ENCODE data around the gene KRT6B. TPM values are rescaled to one million over a fixed set of nuclear protein-coding genes. Genes with fewer than 3 reads are reported as not detected.

KRT6B gene
- total RNA-seq, 1 experiment from 2014 or later = 7.7 TPM

GRCh38 chr12:52444647-52445595 lies 7.0 kb downstream of the KRT6B start:
- BruUV-seq (replicated peaks) = no TSS peak
- no peaks in the 10 kb centered on the region for H3K9me3 ChIP-seq (ENCODE audit: low read length)
- H3K4me1 ChIP-seq (ENCODE audit: insufficient read depth, low read length) = peaks cover 51% of the 10 kb centered on the region
- ATAC-seq (no peak), DNase-seq (peak; percentile 78)
- CTCF ChIA-PET = no interaction called here
- H2AFZ ChIP-seq (ENCODE audit: low read length) = no peak overlapping the region
- peak overlapping the region; percentile 57; the same call in 1 of the 2 replicates for H3K9ac ChIP-seq (ENCODE audit: low read length)
- no peak for TF ChIP-seq EZH2 (IDR thresholded peaks at IDR 0.05; ENCODE audit: low read length, unreplicated experiment)
- no peak for TF ChIP-seq EZH2phosphoT487 (IDR thresholded peaks at IDR 0.05; ENCODE audit: borderline replicate concordance, low read length)
- TF ChIP-seq CTCF (conservative IDR thresholded peaks at IDR 0.05; ENCODE audit: low read depth, low read length) = no peak
- H3K27me3 ChIP-seq (ENCODE audit: low read length) = no peaks in the 10 kb centered on the region
- H3K79me2 ChIP-seq (ENCODE audit: low read length) = no peaks in the 10 kb centered on the region
- no peaks in the 10 kb centered on the region for H3K9me2 ChIP-seq (replicated peaks; ENCODE audit: low read length)
- no peaks in the 10 kb centered on the region for H4K20me1 ChIP-seq (ENCODE audit: low read length)
- peak overlapping the region; percentile 32; the same call in 1 of the 2 replicates for H3K4me2 ChIP-seq (ENCODE audit: low read length)
- H3F3A ChIP-seq (ENCODE audit: low read length, unreplicated experiment) = peaks cover 24% of the 10 kb centered on the region
- POLR2A ChIA-PET (ENCODE audit: unreplicated experiment) = no interaction called here
- peak overlapping the region; percentile 95 for H3K27ac ChIP-seq (ENCODE audit: low read length)
- intact Hi-C loops (cut with micrococcal nuclease) = loop anchor here (5.0 to 10.0 kb wide), 3 partner anchors 60 to 427 kb away; no protein-coding TSS in a partner anchor
- H3K36me3 ChIP-seq (ENCODE audit: low read depth, low read length) = no peaks in the 10 kb centered on the region
- no peak overlapping the region for H3K4me3 ChIP-seq (ENCODE audit: low read length)

GRCh38 chr12:52443966-52444365 lies 8.0 kb downstream of the KRT6B start:
- H3K4me1 ChIP-seq (ENCODE audit: insufficient read depth, low read length) = peaks cover 61% of the 10 kb centered on the region
- H3K9me2 ChIP-seq (replicated peaks; ENCODE audit: low read length) = no peaks in the 10 kb centered on the region
- H4K20me1 ChIP-seq (ENCODE audit: low read length) = no peaks in the 10 kb centered on the region
- H2AFZ ChIP-seq (ENCODE audit: low read length) = no peak overlapping the region
- no peaks in the 10 kb centered on the region for H3K27me3 ChIP-seq (ENCODE audit: low read length)
- H3K9me3 ChIP-seq (ENCODE audit: low read length) = no peaks in the 10 kb centered on the region
- TF ChIP-seq EZH2phosphoT487 (IDR thresholded peaks at IDR 0.05; ENCODE audit: borderline replicate concordance, low read length) (no peak), EZH2 (IDR thresholded peaks at IDR 0.05; ENCODE audit: low read length, unreplicated experiment) (no peak), CTCF (conservative IDR thresholded peaks at IDR 0.05; ENCODE audit: low read depth, low read length) (no peak)
- CTCF ChIA-PET = no interaction called here
- H3K4me2 ChIP-seq (ENCODE audit: low read length) = peak overlapping the region; percentile 24; the same call in 1 of the 2 replicates
- intact Hi-C loops (cut with micrococcal nuclease) = loop anchor here (5.0 to 10.0 kb wide), 3 partner anchors 61 to 428 kb away; no protein-coding TSS in a partner anchor
- H3K27ac ChIP-seq (ENCODE audit: low read length) = peak overlapping the region; percentile 95
- peaks cover 24% of the 10 kb centered on the region for H3F3A ChIP-seq (ENCODE audit: low read length, unreplicated experiment)
- H3K9ac ChIP-seq (ENCODE audit: low read length) = peak overlapping the region; percentile 57
- no TSS peak for BruUV-seq (replicated peaks)
- ATAC-seq (no peak), DNase-seq (no peak)
- no peak overlapping the region for H3K4me3 ChIP-seq (ENCODE audit: low read length)
- POLR2A ChIA-PET (ENCODE audit: unreplicated experiment) = no interaction called here
- no peaks in the 10 kb centered on the region for H3K36me3 ChIP-seq (ENCODE audit: low read depth, low read length)
- H3K79me2 ChIP-seq (ENCODE audit: low read length) = no peaks in the 10 kb centered on the region

All from PC-3 (cell line).